ENCODE measurements around the gene TBC1D32. TPM values are rescaled to one million over a fixed set of nuclear protein-coding genes. Genes with fewer than 3 reads are reported as not detected.

Gene TBC1D32
- total RNA-seq, 1 experiment from 2014 or later, result 12.0 TPM

- Histone ChIP-seq H3K27ac (no peak overlapping the region), H3K36me3 (ENCODE audit: low read depth) (no peaks in the 10 kb centered on the region), H2AFZ (no peak overlapping the region), H3F3A (ENCODE audit: insufficient read depth, low read depth) (no peaks in the 10 kb centered on the region), H3K79me2 (ENCODE audit: low read depth) (no peaks in the 10 kb centered on the region), H3K9me2 (ENCODE audit: insufficient read depth) (no peaks in the 10 kb centered on the region), H3K4me1 (replicated peaks; ENCODE audit: insufficient read depth) (no peaks in the 10 kb centered on the region), H3K4me3 (no peak overlapping the region), H4K20me1 (ENCODE audit: insufficient read depth) (no peaks in the 10 kb centered on the region), H3K27me3 (ENCODE audit: insufficient read depth, low read depth) (no peaks in the 10 kb centered on the region), H3K9me3 (ENCODE audit: insufficient read depth, low read depth) (no peaks in the 10 kb centered on the region), H3K4me2 (no peak overlapping the region)
- no peak for DNase-seq
- intact Hi-C loops (cut with micrococcal nuclease; ENCODE audit: unreplicated experiment), result no loop called here
- BruUV-seq (replicated peaks), result no TSS peak
- no peak for TF ChIP-seq CTCF (conservative IDR thresholded peaks at IDR 0.05)
- no peak for TF ChIP-seq EZH2 (IDR thresholded peaks at IDR 0.05; ENCODE audit: low read depth)
- CTCF ChIA-PET, result no interaction called here
- POLR2A ChIA-PET (ENCODE audit: unreplicated experiment), result no interaction called here
Measured at GRCh38 chr6:121310495-121310894, 23.8 kb downstream of the TBC1D32 start.

GRCh38 chr6:121309768-121310469, 24.4 kb downstream of the TBC1D32 start:
- no peak overlapping the region for H2AFZ ChIP-seq
- CTCF ChIA-PET, result no interaction called here
- no peaks in the 10 kb centered on the region for H3K27me3 ChIP-seq (ENCODE audit: insufficient read depth, low read depth)
- H3K36me3 ChIP-seq (ENCODE audit: low read depth), result no peaks in the 10 kb centered on the region
- POLR2A ChIA-PET (ENCODE audit: unreplicated experiment), result no interaction called here
- no peaks in the 10 kb centered on the region for H3K4me1 ChIP-seq (replicated peaks; ENCODE audit: insufficient read depth)
- no TSS peak for BruUV-seq (replicated peaks)
- TF ChIP-seq EZH2 (IDR thresholded peaks at IDR 0.05; ENCODE audit: low read depth) (no peak), CTCF (conservative IDR thresholded peaks at IDR 0.05) (no peak)
- H3F3A ChIP-seq (ENCODE audit: insufficient read depth, low read depth), result no peaks in the 10 kb centered on the region
- no peak for DNase-seq
- H3K27ac ChIP-seq, result no peak overlapping the region
- intact Hi-C loops (cut with micrococcal nuclease; ENCODE audit: unreplicated experiment), result no loop called here
- H3K9me3 ChIP-seq (ENCODE audit: insufficient read depth, low read depth), result no peaks in the 10 kb centered on the region
- H4K20me1 ChIP-seq (ENCODE audit: insufficient read depth), result no peaks in the 10 kb centered on the region
- H3K4me2 ChIP-seq, result no peak overlapping the region
- no peaks in the 10 kb centered on the region for H3K9me2 ChIP-seq (ENCODE audit: insufficient read depth)
- no peak overlapping the region for H3K4me3 ChIP-seq
- H3K79me2 ChIP-seq (ENCODE audit: low read depth), result no peaks in the 10 kb centered on the region

- H3F3A ChIP-seq (ENCODE audit: insufficient read depth, low read depth), result no peaks in the 10 kb centered on the region
- TF ChIP-seq CTCF (conservative IDR thresholded peaks at IDR 0.05) (peak; percentile 92), EZH2 (IDR thresholded peaks at IDR 0.05; ENCODE audit: low read depth) (no peak)
- no peak overlapping the region for H3K4me2 ChIP-seq
- ChIA-PET POLR2A (ENCODE audit: unreplicated experiment) (no interaction called here), CTCF (no interaction called here)
- DNase-seq, result peak in 1 of 2 experiments; percentile 49
- no peaks in the 10 kb centered on the region for H3K4me1 ChIP-seq (replicated peaks; ENCODE audit: insufficient read depth)
- H3K27me3 ChIP-seq (ENCODE audit: insufficient read depth, low read depth), result no peaks in the 10 kb centered on the region
- H3K9me2 ChIP-seq (ENCODE audit: insufficient read depth), result no peaks in the 10 kb centered on the region
- H3K9me3 ChIP-seq (ENCODE audit: insufficient read depth, low read depth), result no peaks in the 10 kb centered on the region
- H2AFZ ChIP-seq, result no peak overlapping the region
- no peaks in the 10 kb centered on the region for H3K36me3 ChIP-seq (ENCODE audit: low read depth)
- H3K4me3 ChIP-seq, result no peak overlapping the region
- no peak overlapping the region for H3K27ac ChIP-seq
- intact Hi-C loops (cut with micrococcal nuclease; ENCODE audit: unreplicated experiment), result loop anchor here (1.0 kb wide), 1 partner anchor 251 kb away; no protein-coding TSS in a partner anchor
- no peaks in the 10 kb centered on the region for H3K79me2 ChIP-seq (ENCODE audit: low read depth)
- BruUV-seq (replicated peaks), result no TSS peak
- no peaks in the 10 kb centered on the region for H4K20me1 ChIP-seq (ENCODE audit: insufficient read depth)
Measured at GRCh38 chr6:121305957-121306607, 28.2 kb downstream of the TBC1D32 start.
